Measurements from ENCODE around the gene LBP.

The LBP gene

GRCh38 chr20:38414769-38415450, 68.6 kb downstream of the LBP start:
- Histone ChIP-seq H3K27ac (ENCODE audit: low read depth, low read length) (no peak overlapping the region), H3K4me2 (ENCODE audit: low read length) (no peak overlapping the region), H3K18ac (ENCODE audit: low read length) (no peak overlapping the region), H3K9ac (ENCODE audit: low read length) (no peak overlapping the region), H4K8ac (ENCODE audit: low read depth, low read length) (no peak overlapping the region), H2AK5ac (ENCODE audit: low read length) (no peak overlapping the region), H3K27me3 (ENCODE audit: insufficient read depth, low read length, poor library complexity) (no peaks in the 10 kb centered on the region), H2BK120ac (ENCODE audit: low read depth, low read length) (no peak overlapping the region), H3K56ac (ENCODE audit: low read length) (no peak overlapping the region), H4K5ac (ENCODE audit: low read length) (no peak overlapping the region), H2BK5ac (ENCODE audit: low read length) (no peak overlapping the region), H3K4me1 (ENCODE audit: control insufficient read depth, low read depth, low read length) (no peaks in the 10 kb centered on the region), H3K79me2 (ENCODE audit: control insufficient read depth, insufficient read depth, low read length) (no peaks in the 10 kb centered on the region), H3K4me3 (ENCODE audit: low read length) (no peak overlapping the region), H3K23ac (ENCODE audit: low read length) (no peak overlapping the region), H3K79me1 (ENCODE audit: low read length) (peaks cover under 1% of the 10 kb centered on the region), H3K36me3 (ENCODE audit: control insufficient read depth, insufficient read depth, low read length) (peaks cover 18% of the 10 kb centered on the region), H3K4ac (ENCODE audit: low read depth, low read length) (no peak overlapping the region), H2BK15ac (replicated peaks; ENCODE audit: low read depth) (no peak overlapping the region)
- DNase-seq = no peak
- WGBS (ENCODE audit: extremely low coverage, insufficient coverage, low lambda C conversion rate) = no CpG with 5 or more reads among the region's 14 CpGs

- no peak overlapping the region for H3K18ac ChIP-seq (ENCODE audit: low read length)
- no peaks in the 10 kb centered on the region for H3K4me1 ChIP-seq (ENCODE audit: control insufficient read depth, low read depth, low read length)
- no CpG with 5 or more reads among the region's 4 CpGs for WGBS (ENCODE audit: extremely low coverage, insufficient coverage, low lambda C conversion rate)
- H2BK120ac ChIP-seq (ENCODE audit: low read depth, low read length) = no peak overlapping the region
- H2AK5ac ChIP-seq (ENCODE audit: low read length) = no peak overlapping the region
- H3K4ac ChIP-seq (ENCODE audit: low read depth, low read length) = no peak overlapping the region
- H3K4me3 ChIP-seq (ENCODE audit: low read length) = no peak overlapping the region
- no peaks in the 10 kb centered on the region for H3K27me3 ChIP-seq (ENCODE audit: insufficient read depth, low read length, poor library complexity)
- H4K5ac ChIP-seq (ENCODE audit: low read length) = no peak overlapping the region
- no peak overlapping the region for H4K8ac ChIP-seq (ENCODE audit: low read depth, low read length)
- no peak overlapping the region for H3K4me2 ChIP-seq (ENCODE audit: low read length)
- no peak overlapping the region for H2BK15ac ChIP-seq (replicated peaks; ENCODE audit: low read depth)
- H3K27ac ChIP-seq (ENCODE audit: low read depth, low read length) = no peak overlapping the region
- H3K79me2 ChIP-seq (ENCODE audit: control insufficient read depth, insufficient read depth, low read length) = peaks cover 1% of the 10 kb centered on the region
- no peak overlapping the region for H3K56ac ChIP-seq (ENCODE audit: low read length)
- no peak overlapping the region for H3K9ac ChIP-seq (ENCODE audit: low read length)
- DNase-seq = no peak
- no peak overlapping the region for H2BK5ac ChIP-seq (ENCODE audit: low read length)
- no peak overlapping the region for H3K23ac ChIP-seq (ENCODE audit: low read length)
- peaks cover 13% of the 10 kb centered on the region for H3K79me1 ChIP-seq (ENCODE audit: low read length)
- peaks cover 40% of the 10 kb centered on the region for H3K36me3 ChIP-seq (ENCODE audit: control insufficient read depth, insufficient read depth, low read length)
Measured at GRCh38 chr20:38418509-38419204, 72.4 kb downstream of the LBP start.

GRCh38 chr20:38420388-38421085, 74.3 kb downstream of the LBP start:
- no peak overlapping the region for H3K27ac ChIP-seq (ENCODE audit: low read depth, low read length)
- no peak overlapping the region for H3K23ac ChIP-seq (ENCODE audit: low read length)
- H3K4me1 ChIP-seq (ENCODE audit: control insufficient read depth, low read depth, low read length) = no peaks in the 10 kb centered on the region
- H3K4ac ChIP-seq (ENCODE audit: low read depth, low read length) = no peak overlapping the region
- no CpG with 5 or more reads among the region's 9 CpGs for WGBS (ENCODE audit: extremely low coverage, insufficient coverage, low lambda C conversion rate)
- no peak overlapping the region for H2AK5ac ChIP-seq (ENCODE audit: low read length)
- H3K4me2 ChIP-seq (ENCODE audit: low read length) = no peak overlapping the region
- no peak overlapping the region for H2BK120ac ChIP-seq (ENCODE audit: low read depth, low read length)
- H3K79me2 ChIP-seq (ENCODE audit: control insufficient read depth, insufficient read depth, low read length) = peaks cover 7% of the 10 kb centered on the region
- DNase-seq = no peak
- no peak overlapping the region for H3K9ac ChIP-seq (ENCODE audit: low read length)
- H4K5ac ChIP-seq (ENCODE audit: low read length) = no peak overlapping the region
- no peaks in the 10 kb centered on the region for H3K27me3 ChIP-seq (ENCODE audit: insufficient read depth, low read length, poor library complexity)
- H3K36me3 ChIP-seq (ENCODE audit: control insufficient read depth, insufficient read depth, low read length) = peaks cover 52% of the 10 kb centered on the region
- H4K8ac ChIP-seq (ENCODE audit: low read depth, low read length) = no peak overlapping the region
- no peak overlapping the region for H2BK15ac ChIP-seq (replicated peaks; ENCODE audit: low read depth)
- peaks cover 19% of the 10 kb centered on the region for H3K79me1 ChIP-seq (ENCODE audit: low read length)
- H3K56ac ChIP-seq (ENCODE audit: low read length) = no peak overlapping the region
- no peak overlapping the region for H2BK5ac ChIP-seq (ENCODE audit: low read length)
- H3K4me3 ChIP-seq (ENCODE audit: low read length) = no peak overlapping the region
- no peak overlapping the region for H3K18ac ChIP-seq (ENCODE audit: low read length)

- no peak overlapping the region for H3K4me3 ChIP-seq (ENCODE audit: low read length)
- peaks cover 28% of the 10 kb centered on the region for H3K79me1 ChIP-seq (ENCODE audit: low read length)
- no peaks in the 10 kb centered on the region for H3K4me1 ChIP-seq (ENCODE audit: control insufficient read depth, low read depth, low read length)
- no CpG with 5 or more reads among the region's 10 CpGs for WGBS (ENCODE audit: extremely low coverage, insufficient coverage, low lambda C conversion rate)
- H3K56ac ChIP-seq (ENCODE audit: low read length) = no peak overlapping the region
- no peak overlapping the region for H2BK120ac ChIP-seq (ENCODE audit: low read depth, low read length)
- H3K36me3 ChIP-seq (ENCODE audit: control insufficient read depth, insufficient read depth, low read length) = peaks cover 63% of the 10 kb centered on the region
- H4K5ac ChIP-seq (ENCODE audit: low read length) = no peak overlapping the region
- H3K9ac ChIP-seq (ENCODE audit: low read length) = no peak overlapping the region
- no peak overlapping the region for H3K18ac ChIP-seq (ENCODE audit: low read length)
- no peak overlapping the region for H3K4me2 ChIP-seq (ENCODE audit: low read length)
- no peak overlapping the region for H2AK5ac ChIP-seq (ENCODE audit: low read length)
- DNase-seq = no peak
- H3K4ac ChIP-seq (ENCODE audit: low read depth, low read length) = no peak overlapping the region
- H2BK15ac ChIP-seq (replicated peaks; ENCODE audit: low read depth) = no peak overlapping the region
- no peak overlapping the region for H4K8ac ChIP-seq (ENCODE audit: low read depth, low read length)
- peaks cover 15% of the 10 kb centered on the region for H3K79me2 ChIP-seq (ENCODE audit: control insufficient read depth, insufficient read depth, low read length)
- H3K27me3 ChIP-seq (ENCODE audit: insufficient read depth, low read length, poor library complexity) = no peaks in the 10 kb centered on the region
- no peak overlapping the region for H2BK5ac ChIP-seq (ENCODE audit: low read length)
- no peak overlapping the region for H3K23ac ChIP-seq (ENCODE audit: low read length)
- H3K27ac ChIP-seq (ENCODE audit: low read depth, low read length) = no peak overlapping the region
Measured at GRCh38 chr20:38421915-38422314, 75.6 kb downstream of the LBP start.

- Histone ChIP-seq H3K4me3 (ENCODE audit: low read length) (no peak overlapping the region), H3K4me1 (ENCODE audit: control insufficient read depth, low read depth, low read length) (no peaks in the 10 kb centered on the region), H2BK120ac (ENCODE audit: low read depth, low read length) (no peak overlapping the region), H2BK5ac (ENCODE audit: low read length) (no peak overlapping the region), H3K56ac (ENCODE audit: low read length) (no peak overlapping the region), H3K27ac (ENCODE audit: low read depth, low read length) (no peak overlapping the region), H3K79me1 (ENCODE audit: low read length) (peaks cover 43% of the 10 kb centered on the region), H3K18ac (ENCODE audit: low read length) (no peak overlapping the region), H3K4ac (ENCODE audit: low read depth, low read length) (no peak overlapping the region), H3K79me2 (ENCODE audit: control insufficient read depth, insufficient read depth, low read length) (peaks cover 32% of the 10 kb centered on the region), H4K8ac (ENCODE audit: low read depth, low read length) (no peak overlapping the region), H2BK15ac (replicated peaks; ENCODE audit: low read depth) (no peak overlapping the region), H4K5ac (ENCODE audit: low read length) (no peak overlapping the region), H3K9ac (ENCODE audit: low read length) (no peak overlapping the region), H3K27me3 (ENCODE audit: insufficient read depth, low read length, poor library complexity) (no peaks in the 10 kb centered on the region), H3K23ac (ENCODE audit: low read length) (no peak overlapping the region), H3K36me3 (ENCODE audit: control insufficient read depth, insufficient read depth, low read length) (peaks cover 75% of the 10 kb centered on the region), H2AK5ac (ENCODE audit: low read length) (no peak overlapping the region), H3K4me2 (ENCODE audit: low read length) (no peak overlapping the region)
- WGBS (ENCODE audit: extremely low coverage, insufficient coverage, low lambda C conversion rate) = no CpG with 5 or more reads among the region's 4 CpGs
- no peak for DNase-seq
Measured at GRCh38 chr20:38423541-38423940, 77.3 kb downstream of the LBP start.

Measured in mesendoderm (in vitro differentiated cells).